Panc1 (cell line): ENCODE measurements around the gene GLB1L2.

ENCODE experiments used
- CTCF ChIP-seq: fragments of 450-650 bp; IDR thresholded peaks from 2 replicates; pipeline ENCODE4 v1.5.1; 2017; ENCODE audit warnings: mild to moderate bottlenecking
- POLR2AphosphoS5 ChIP-seq: IDR thresholded peaks from 2 replicates; pipeline ENCODE4 v1.6.1; 2012; ENCODE audit warnings: mild to moderate bottlenecking, low read depth, low read length, moderate library complexity
- SIN3A ChIP-seq: IDR thresholded peaks from 2 replicates; pipeline ENCODE4 v1.6.1; 2012; ENCODE audit warnings: low read depth, mild to moderate bottlenecking, low read length, moderate library complexity, borderline replicate concordance; ENCODE audit not compliant: insufficient read depth
- TCF7L2 ChIP-seq: IDR thresholded peaks from 2 replicates; pipeline ENCODE4 v1.6.1; 2011; ENCODE audit warnings: mild to moderate bottlenecking, low read depth, low read length, inconsistent platforms

- no peak for TF ChIP-seq CTCF
- no peak for TF ChIP-seq POLR2AphosphoS5
- no peak for TF ChIP-seq SIN3A
- TF ChIP-seq TCF7L2: no peak
These were observed 56.8 kb downstream of the GLB1L2 start for GRCh38 chr11:134388590-134388989.
